Urothelium cell line (cell line): Measurements from ENCODE around the gene CTDSPL2.
"Not testable (repeated sequence)": the region's sequence is repeated elsewhere in the genome, so short reads cannot be mapped to it uniquely, and the experiment has no call there.

Experiments
- DNase-seq: peaks from one replicate; pipeline ENCODE4 v3.0.0; 2011; ENCODE audit warnings: low spot score, mixed read lengths
- FAIRE-seq: peaks from 2 replicates; lab custom pipeline; 2011; peaks lifted over from hg19 to GRCh38; lab: Jason Lieb, UNC

The CTDSPL2 gene

DNA sequence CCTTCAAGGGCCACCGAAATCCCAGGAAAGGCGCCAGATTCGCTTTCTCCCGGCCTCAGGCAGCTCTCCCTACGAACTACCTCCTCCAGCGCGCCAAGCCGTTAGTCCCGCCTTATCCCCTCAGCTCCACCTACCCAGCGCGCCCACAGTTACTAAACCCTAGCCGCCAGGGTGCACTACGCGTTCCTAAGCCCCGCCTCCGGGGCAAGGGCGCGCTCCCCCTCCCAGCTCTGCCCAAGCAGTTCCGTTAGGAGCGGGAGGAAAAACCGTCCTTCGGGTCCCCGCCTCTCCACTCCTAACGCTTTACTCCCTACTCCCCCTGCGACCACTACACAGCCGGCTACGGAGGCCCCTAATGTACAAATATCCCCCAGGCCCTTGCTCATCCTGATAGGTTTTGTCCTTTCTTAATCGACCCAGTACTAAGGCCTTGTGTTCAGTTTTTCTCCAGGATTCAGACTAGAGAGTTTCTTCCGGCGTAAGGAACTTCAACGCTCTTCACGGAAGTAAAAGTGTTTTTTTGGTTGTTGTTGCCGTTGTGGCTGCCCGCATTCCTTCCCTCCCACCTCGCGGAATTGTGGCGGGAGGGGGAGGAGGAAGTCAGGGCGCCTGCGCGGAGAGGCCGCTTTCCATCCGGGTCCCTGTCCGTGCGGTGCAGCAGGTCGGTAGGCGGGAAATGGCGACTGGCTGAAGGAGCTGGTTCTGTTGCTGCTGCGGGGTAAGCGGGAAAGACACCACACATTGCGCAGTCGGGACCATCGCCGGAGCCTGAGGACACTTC lies at the start of gene CTDSPL2:
Gene CTDSPL2 (plus strand): TSS at position 655 of the 781 bp plus-strand sequence. CDS start 31,386 bp downstream, outside the sequence.
- DNase-seq (peak; percentile 96), FAIRE-seq (peak; percentile 20)

DNA sequence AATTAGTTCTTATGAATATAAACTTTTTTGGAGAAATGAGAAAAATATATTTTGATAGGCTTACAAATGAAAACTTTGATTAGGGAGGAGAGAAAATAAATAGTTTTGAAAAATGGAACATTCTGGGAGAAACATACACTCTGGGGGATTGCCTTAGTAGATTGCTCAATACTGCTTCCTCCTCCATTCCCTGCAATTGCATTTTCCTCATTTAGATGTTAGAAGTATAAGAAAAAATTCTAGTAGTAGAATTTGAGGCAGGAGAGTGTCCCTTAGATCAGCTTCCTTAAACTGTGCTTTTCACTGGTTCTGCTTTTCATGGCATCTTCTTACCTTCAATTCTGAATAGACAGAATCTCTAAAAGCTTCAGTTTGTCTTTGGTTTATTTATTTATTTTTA lies 46.2 kb upstream of the CTDSPL2 start:
- DNase-seq: no peak
- no peak for FAIRE-seq

DNA sequence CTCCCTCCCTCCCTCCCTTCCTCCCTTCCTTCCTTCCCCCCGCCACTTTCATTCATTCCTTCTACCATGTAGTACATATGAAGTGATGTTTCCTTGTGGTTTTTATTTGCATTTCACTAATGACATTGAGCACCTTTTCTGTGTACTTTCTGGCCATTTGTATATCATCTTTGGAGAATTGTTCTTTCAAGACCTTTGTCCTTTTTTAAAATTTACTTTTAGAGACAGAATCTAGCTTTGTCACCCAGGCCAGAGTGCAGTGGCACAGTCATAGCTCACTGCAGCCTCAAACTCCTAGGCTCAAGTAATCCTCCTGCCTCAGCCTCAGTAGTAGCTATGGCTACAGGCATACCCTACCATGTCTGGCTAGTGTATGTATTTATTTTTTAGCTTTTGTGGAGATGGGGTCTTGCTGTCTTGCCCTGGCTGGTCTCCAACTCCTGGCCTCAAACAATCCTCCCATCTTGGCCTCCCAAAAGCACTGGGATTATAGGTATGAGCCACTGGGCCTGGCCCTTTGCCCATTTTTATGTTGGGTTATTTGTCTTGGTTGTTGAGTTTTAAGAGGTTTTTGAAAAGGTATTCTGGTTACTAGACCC lies 42.0 kb upstream of the CTDSPL2 start:
- FAIRE-seq (no peak), DNase-seq (no peak)

DNA sequence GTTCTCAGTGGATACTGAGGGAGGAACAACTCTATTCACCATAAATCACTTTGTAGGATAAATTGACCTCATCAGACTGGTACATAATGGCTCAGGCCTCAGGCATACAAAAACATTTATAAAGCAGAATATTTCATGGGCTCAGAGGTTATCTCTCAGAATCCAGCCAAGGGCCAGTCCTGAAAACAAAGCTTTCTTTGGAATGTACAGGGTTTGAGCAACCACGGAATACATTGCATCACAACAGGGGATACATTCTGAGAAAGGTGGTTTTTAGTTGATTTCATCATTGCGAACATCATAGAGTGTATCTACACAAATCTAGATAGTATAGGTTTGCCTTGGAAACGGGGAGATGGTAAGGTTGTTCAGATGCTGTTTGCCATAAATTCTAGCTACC lies 33.4 kb upstream of the CTDSPL2 start:
- DNase-seq (no peak), FAIRE-seq (no peak)

DNA sequence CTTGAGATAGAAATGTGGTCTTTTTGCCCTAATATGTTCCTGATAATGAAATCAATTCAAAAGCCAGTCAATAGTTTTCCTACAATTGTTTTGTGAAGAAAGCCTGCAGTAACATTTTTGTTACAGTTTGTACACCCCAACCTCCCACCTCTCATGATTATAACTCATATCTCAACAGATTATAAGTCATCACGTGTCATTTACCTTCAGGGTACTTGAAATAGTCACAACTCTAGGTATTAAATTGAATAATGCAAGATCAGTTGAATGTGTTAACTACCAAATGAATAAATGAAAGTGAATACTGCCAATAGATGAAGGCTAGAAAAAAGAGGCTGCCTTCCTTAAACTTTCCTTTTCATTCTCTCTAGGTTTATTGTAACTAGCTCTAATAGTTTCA lies 32.9 kb upstream of the CTDSPL2 start:
- FAIRE-seq: no peak
- DNase-seq: no peak

DNA sequence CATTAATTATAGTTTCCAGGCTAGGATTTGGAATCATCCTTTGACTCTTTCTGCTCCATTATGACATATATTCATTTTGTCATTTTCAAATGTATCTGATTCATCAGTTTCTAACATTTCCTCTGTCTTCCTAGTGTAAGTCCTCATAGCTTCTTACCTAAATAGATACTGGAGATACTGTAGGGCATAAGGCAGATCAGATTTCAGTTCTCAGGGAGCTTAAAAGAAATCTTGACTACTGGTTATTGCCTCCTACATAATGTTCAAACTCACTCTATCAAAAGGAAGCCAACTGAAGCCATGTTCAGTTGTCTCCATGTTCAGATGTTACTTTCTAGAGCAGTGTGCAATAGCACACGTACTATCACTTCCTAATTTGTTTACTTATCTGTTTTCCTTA lies 29.6 kb upstream of the CTDSPL2 start:
- no peak for DNase-seq
- FAIRE-seq: no peak

DNA sequence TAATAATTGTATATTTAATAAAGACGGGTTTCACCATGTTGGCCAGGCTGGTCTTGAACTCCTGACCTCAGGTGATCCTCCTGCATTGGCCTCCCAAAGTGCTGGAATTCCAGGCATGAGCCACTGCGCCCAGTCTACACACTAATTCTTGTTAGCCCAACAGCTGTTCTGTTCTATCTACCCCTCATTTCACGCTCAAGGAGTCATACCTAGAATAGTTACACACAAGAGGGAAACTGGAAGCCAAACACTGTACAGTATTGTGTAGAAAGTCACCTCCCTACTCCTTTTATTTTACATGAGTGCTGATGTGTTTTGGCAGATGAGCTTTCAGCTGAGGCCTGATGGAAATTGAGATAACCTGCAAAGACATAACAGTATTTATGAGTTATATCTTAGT lies 13.4 kb upstream of the CTDSPL2 start:
- DNase-seq (no peak), FAIRE-seq (no peak)

DNA sequence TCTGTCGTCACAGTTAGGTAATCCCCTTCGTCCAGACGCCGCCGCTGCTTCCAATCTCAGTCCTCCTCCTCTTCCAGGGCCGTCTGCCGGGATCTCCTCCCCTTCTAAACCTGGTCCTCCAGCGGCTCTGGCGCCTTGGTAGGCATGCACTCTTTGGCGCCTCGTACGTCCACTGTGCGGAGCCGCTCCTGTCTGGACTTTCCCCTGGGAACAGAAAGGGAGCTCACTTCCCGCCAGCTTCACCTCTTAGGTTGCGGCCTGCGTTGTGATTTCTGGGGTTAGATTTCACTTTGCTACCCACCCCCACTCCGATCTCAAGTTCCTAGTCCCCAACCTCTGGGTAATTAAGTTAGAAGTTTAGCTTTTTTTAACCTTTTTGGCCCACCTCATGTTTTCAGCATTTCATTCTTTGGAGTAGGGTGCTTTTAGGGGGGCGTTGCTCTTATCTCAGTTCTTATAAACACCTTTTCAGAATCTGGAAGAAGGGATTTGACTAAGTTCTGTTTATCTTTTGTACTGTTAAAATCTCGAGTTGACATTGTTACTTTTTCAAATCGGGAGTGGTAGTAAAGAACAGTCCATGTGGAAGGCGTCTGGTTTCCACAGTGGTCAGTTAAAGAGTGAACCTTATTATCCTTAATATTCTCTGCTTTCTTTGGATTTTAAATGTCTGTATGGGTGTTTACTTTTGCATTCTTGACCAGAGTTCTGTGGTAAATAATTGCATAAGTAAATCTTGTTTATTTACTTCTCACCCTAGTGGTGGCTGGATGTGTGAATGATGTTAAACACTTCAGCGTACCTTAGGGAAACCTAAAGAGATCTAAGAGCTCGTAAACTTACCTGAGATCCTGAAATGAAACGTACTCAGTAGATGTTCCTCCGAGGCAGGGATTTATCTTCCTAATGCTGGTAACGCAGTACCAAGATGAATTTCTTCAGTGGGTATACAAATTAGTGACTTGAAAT lies 611 bp downstream of the CTDSPL2 start:
- FAIRE-seq (no peak), DNase-seq (peak; percentile 49)

DNA sequence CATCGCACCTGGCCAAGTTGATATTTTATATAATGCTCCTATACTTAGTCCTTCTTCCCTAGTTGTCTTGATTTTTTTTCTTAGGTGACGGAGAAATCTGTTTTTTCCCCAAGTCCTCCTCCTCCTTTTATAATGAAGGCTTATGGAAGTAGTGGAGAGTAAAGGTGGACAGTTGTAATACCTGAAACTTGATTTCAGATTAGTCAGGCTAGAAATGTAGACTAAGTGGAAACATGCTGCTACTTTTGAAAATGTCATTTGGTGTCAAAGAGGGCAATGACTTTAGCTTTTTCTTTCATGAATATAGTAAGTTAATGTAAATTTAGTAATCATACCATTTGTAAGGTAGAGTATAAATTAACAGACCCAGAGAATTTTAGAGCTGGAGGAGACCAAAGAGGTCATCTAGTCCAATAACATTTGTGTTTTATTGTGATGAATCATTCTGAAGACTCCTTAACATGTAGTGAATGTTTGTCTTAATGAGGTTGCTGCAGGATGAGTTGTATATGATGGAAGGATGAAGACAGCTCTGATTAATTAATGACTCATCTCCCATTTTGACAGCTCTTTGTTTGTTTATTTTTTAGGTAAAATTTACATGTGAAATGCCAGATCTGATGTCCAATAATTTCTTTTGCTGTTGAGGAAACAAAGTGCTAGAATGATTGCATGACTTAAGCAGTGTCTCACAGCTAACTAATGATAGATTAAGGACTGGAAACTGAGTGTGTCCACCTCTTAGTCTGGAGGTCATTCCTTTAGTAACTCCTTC lies 8.7 kb downstream of the CTDSPL2 start:
- no peak for FAIRE-seq
- no peak for DNase-seq

DNA sequence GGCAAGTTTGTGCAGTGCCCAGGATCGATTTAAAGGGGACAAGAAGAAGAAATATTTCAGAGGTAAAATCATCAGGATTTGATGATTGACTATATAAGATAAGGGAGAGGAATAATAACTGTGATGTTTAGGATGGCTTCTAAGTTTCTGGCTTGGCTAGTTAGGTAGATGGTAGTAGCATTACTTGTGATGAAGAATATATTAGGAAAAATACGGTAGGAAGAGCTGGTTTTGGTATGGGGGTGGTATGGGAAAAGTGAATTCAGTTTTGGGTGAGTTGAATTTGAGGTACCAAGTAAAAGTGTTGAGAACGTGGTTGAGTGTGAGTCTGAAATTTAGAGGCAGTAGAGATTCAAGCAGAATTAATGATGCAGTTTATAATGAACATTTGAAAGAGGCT lies 11.0 kb downstream of the CTDSPL2 start:
- DNase-seq (no peak), FAIRE-seq (no peak)

DNA sequence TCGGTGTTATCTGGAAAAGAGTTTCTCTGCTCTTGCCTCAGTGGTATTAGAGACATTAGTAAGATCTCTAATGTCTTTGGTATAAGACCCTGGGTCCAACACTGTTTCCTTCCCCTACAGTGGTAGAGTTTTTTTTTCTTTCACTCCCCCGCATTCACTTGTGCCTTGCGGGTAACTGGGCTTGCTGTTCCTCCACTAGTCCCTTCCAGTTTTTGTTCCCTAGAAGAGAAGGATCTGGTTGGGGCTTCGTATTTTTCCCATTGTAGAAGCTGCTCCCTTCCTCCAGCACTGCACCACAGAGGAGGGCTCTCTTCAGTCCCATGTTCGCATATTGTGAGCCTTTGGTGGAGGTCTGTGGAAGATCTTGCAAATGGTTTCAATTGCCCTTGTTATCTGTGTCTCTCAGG lies 13.7 kb downstream of the CTDSPL2 start:
- DNase-seq (no peak), FAIRE-seq (no peak)

DNA sequence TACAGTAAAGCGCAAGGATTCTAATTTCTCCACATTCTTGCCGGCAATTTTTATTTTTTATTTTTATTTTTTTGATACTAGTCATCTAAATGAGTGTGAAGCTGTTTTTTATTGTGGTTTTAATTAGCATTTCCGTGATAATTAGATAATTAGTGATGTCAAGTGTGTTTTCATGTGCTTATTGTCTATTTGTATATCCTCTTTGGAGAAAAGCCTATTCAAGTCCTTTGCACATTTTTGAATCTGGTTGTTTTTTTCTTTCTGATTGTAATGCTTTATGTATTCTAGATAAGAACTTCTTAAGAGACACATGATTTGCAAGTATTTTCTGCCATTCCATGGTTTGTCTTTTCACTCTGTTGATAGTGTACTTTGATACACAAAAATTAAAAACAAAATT lies 16.1 kb downstream of the CTDSPL2 start:
- FAIRE-seq (no peak), DNase-seq (no peak)

DNA sequence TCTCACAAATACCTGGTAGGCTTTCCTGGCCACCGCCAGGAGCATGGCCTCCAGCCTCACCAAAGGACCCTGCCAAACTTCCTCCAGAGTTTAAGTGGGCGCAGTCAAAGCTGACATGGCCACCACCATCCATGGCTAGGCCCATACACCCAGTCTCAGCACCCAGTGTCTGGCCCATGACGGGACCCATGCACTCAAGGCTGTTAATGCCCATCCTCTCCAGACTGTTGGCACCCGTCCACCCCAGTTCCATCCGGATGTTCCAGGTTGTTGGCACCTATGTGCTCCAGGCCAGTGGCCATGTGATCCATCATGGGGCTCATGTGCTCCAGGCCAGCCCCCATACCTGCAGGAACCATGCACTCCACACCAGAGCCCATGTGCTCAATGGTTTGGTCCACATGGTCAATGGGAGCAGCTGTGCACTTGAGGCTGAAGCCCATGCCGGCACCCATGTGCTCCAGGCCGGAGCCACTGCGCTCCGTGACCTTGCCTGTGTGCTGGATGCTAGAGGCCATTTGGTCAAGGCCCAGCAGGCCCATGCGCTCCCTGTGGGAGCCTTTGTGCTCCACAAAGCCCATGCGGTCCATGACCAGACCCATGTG lies 20.4 kb downstream of the CTDSPL2 start:
- DNase-seq (no peak), FAIRE-seq (no peak)

DNA sequence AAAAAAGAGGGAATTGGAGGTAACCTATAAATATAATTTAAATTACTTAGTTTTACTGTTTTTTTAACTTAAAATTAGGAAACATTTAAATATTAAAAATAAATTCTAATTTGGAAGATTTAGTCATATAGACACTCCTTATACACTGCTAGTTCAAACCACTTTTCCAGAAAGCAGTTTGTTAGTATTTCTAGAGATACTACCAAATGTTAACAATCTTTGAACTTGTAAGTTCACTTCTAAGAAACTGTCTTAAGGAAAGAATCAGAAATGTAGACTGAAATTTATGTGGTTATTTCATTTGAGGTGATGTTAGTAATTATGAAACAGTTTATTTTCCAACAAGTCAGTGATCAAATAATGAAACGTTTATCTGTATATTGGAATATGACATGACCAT lies 22.7 kb downstream of the CTDSPL2 start:
- no peak for FAIRE-seq
- DNase-seq: no peak

DNA sequence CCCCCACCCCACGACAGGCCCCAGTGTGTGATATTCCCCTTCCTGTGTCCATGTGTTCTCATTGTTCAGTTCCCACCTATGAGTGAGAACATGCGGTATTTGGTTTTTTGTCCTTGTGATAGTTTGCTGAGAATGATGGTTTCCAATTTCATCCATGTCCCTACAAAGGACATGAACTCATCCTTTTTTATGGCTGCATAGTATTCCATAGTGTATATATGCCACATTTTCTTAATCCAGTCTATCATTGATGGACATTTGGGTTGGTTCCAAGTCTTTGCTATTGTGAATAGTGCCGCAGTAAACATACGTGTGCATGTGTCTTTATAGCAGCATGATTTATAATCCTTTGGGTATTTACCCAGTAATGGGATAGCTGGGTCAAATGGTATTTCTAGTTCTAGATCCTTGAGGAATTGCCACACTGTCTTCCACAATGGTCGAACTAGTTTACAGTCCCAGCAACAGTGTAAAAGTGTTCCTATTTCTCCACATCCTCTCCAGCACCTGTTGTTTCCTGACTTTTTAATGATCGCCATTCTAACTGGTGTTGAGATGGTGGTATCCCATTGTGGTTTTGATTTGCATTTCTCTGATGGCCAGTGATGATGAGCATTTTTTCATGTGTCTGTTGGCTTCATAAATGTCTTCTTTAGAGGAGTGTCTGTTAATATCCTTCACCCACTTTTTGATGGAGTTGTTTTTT lies 26.3 kb downstream of the CTDSPL2 start:
- DNase-seq, FAIRE-seq: not testable (repeated sequence)

DNA sequence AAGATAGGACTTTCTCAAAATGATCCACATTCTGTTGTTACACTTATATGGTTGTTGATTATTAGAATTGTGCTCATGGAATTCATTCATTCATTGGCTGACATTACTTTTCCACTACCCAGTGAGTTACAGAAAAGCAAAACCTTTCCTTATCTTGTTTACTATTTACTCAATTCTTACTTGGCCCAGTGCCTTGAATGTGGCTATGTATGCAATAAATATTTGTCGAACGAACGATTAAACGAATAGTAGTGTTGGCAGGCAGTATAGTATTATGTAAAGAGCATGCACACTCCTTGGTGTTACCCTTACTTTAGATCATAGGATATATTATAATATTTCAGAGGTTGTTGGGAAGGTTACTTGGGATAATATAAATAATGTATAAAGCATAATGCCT lies 31.0 kb downstream of the CTDSPL2 start:
- FAIRE-seq: no peak

DNA sequence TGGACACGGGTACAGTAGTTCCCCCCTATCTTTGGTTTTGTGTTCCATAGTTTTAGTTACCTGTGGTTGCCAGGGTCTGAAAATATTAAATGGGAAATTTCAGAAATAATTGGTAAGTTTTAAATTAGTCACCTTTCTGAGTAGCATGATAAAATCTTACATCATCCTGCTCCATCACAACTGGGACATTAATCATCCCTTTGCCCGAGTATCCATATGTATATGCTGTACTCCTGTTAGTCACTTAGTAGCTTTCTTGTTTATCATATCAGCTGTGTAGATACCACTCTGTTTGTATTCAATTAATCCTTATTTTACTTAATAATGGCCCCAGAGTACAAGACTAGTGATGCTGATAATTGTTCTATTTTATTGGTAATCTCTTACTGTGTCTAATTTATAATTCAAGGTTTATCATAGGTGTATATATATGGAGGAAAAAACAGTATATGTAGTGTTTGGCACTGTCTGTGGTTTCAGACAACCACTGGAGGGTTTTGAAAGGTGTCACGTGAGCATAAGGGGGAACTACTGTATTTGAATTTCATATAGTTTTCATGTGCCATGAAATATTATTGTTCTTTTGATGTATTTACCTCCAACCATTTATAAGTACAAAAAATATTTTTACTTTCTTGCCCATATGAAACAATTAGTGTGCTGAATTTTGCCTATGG lies 41.4 kb downstream of the CTDSPL2 start:
- no peak for FAIRE-seq
- DNase-seq: no peak

More for the DNA sequence above, 31.0 kb downstream of the CTDSPL2 start:
- DNase-seq: no peak

DNA sequence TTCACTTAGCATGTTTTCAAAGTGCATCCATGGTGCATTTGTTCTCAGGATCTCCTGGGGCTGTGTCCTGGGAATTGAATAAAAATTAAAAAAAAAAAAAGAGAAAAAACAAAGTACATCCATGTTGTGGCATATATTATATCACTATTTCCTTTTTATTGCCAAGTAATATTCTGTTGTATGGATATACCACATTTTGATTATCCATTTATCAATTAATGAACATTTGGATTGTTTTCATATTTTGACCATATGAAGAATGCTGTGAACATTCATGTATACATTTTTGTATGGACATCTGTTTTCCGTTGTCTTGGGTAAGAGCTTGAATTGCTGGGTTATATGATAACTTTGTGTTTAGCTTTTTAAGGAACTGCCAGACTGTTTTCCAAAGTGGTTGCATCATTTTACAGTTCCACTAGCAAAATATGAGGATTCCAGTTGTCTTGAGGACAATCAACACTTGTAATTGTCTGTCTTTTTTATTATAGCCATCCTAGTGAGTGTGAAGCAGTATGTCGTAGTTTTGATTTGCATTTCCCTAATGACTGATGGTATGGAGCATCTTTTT lies 44.5 kb downstream of the CTDSPL2 start:
- FAIRE-seq (no peak), DNase-seq (no peak)

DNA sequence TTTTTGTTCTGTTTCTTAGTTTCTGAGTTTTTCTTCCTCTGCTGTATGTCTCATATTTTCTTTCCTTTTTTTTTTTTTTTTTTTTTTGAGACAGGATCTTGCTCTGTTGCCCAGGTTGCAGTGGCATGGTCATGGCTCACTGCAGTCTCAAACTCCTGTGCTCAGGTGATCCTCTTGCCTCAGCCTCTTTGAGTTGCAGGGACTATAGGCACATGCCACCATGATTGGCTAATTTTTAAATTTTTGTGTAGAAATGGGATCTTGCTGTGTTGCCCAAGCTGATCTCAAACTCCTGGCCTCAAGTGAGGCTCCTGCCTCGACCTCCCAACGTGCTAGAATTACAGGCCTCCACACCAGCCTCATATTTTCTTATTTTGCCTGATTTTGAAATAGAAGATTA lies 51.9 kb downstream of the CTDSPL2 start:
- DNase-seq (no peak), FAIRE-seq (no peak)
